ENCODE results near the gene SLC47A2.

Gene SLC47A2

DNA sequence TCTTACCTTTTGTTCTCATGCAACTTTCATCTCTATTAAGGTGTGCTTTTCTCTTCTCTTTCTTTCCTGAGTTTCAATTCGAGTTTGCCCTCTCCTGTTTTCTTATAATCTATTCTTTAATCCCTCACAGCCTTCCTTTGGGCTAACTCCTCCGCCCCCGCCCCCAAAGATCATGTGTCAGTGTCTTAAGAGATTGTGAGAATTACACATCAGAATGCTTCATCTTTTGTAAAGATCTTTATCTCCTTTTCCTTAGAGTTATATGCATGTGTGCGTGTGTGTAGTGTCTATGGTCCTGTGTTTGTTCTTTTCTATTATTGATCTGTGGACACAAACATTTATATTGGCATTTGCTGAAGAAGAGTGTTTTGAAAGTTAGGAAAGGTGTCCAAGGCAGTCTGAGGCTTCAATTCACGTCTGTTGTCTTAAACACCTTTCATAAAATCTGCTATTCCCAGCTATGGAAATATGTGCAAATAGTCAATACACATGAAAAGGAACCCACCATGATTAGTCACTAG lies 74.0 kb downstream of the SLC47A2 start:
- DNase-seq, result no peak

- DNase-seq, result no peak
Measured at GRCh38 chr17:19641687-19642372, 74.6 kb downstream of the SLC47A2 start.

GRCh38 chr17:19631905-19632304 lies 84.5 kb downstream of the SLC47A2 start:
- DNase-seq, result no peak

GRCh38 chr17:19630661-19631060 lies 85.7 kb downstream of the SLC47A2 start:
- no peak for DNase-seq

- no peak for DNase-seq
Measured at GRCh38 chr17:19630035-19630434, 86.3 kb downstream of the SLC47A2 start.

GRCh38 chr17:19629449-19629848 lies 86.9 kb downstream of the SLC47A2 start:
- no peak for DNase-seq
